ENCODE results near the gene VPS8. TPM values are rescaled to one million over a fixed set of nuclear protein-coding genes. Genes with fewer than 3 reads are reported as not detected.
"Not testable (repeated sequence)": the region's sequence is repeated elsewhere in the genome, so short reads cannot be mapped to it uniquely, and the experiment has no call there.

VPS8 gene
- total RNA-seq, 1 experiment from 2014 or later, result 33.8 TPM

DNA sequence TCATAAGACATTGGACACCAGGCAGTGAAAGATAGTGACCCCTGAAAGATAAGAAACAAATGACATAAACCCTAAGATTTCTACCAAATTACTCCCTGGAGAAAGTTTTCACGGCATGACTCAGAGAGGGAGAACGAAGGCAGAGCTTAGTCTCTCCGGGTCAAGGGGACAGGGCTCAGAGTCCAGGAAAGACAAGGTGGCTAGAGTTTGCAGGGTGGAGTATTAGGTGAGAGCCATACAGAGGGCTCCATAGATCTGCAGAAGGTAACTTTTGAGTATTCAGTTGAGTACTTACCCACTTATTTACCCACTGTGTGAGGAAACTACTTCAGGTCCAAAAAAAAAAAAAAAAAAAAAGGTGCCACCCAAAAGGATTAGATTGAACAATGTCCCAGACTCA lies 197.7 kb downstream of the VPS8 start:
- Mint-ChIP-seq H3K36me3 (ENCODE audit: insufficient read depth, unreplicated experiment) (peaks cover 11% of the 10 kb centered on the region), H3K4me3 (ENCODE audit: unreplicated experiment) (no peak overlapping the region), H3K4me1 (ENCODE audit: insufficient read depth, unreplicated experiment) (no peaks in the 10 kb centered on the region), H3K27me3 (ENCODE audit: insufficient read depth, unreplicated experiment) (no peaks in the 10 kb centered on the region), H3K9me3 (ENCODE audit: unreplicated experiment) (peaks cover 8% of the 10 kb centered on the region), H3K27ac (ENCODE audit: low read depth, unreplicated experiment) (no peak overlapping the region)
- no peak for DNase-seq (ENCODE audit: unreplicated experiment)
- ChIA-PET POLR2A (no interaction called here), CTCF (no interaction called here)
- BruUV-seq (replicated peaks), result no TSS peak
- intact Hi-C loops (cut with micrococcal nuclease), result no loop called here
- TF ChIP-seq, protein P1, sequence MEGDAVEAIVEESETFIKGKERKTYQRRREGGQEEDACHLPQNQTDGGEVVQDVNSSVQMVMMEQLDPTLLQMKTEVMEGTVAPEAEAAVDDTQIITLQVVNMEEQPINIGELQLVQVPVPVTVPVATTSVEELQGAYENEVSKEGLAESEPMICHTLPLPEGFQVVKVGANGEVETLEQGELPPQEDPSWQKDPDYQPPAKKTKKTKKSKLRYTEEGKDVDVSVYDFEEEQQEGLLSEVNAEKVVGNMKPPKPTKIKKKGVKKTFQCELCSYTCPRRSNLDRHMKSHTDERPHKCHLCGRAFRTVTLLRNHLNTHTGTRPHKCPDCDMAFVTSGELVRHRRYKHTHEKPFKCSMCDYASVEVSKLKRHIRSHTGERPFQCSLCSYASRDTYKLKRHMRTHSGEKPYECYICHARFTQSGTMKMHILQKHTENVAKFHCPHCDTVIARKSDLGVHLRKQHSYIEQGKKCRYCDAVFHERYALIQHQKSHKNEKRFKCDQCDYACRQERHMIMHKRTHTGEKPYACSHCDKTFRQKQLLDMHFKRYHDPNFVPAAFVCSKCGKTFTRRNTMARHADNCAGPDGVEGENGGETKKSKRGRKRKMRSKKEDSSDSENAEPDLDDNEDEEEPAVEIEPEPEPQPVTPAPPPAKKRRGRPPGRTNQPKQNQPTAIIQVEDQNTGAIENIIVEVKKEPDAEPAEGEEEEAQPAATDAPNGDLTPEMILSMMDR (IDR thresholded peaks at IDR 0.05; ENCODE audit: unreplicated experiment), result no peak

DNA sequence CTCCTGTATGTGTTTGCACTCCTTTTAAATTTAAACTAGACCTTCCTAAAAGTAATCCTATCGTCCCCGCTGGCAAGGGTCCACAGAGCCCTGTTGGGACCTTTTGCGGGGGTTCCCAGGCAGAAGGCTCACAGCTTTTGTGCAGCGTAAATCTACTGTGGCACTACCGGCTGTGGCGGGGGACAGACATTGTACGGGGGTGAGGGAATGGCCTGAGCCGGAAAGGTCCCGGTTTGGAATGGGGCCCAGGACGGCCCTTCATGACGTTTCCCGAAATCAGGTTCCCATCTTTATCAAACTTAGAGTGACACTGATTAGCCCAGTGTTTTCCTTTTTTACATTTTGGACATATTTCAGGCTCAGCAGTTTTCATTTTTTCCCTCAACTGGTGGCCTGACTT lies 205.6 kb downstream of the VPS8 start:
- H3K36me3 Mint-ChIP-seq (ENCODE audit: insufficient read depth, unreplicated experiment); POLR2A ChIA-PET; intact Hi-C loops (cut with micrococcal nuclease); CTCF ChIA-PET; H3K4me1 Mint-ChIP-seq (ENCODE audit: insufficient read depth, unreplicated experiment); H3K4me3 Mint-ChIP-seq (ENCODE audit: unreplicated experiment); H3K27ac Mint-ChIP-seq (ENCODE audit: low read depth, unreplicated experiment); BruUV-seq (replicated peaks); DNase-seq (ENCODE audit: unreplicated experiment); H3K27me3 Mint-ChIP-seq (ENCODE audit: insufficient read depth, unreplicated experiment); H3K9me3 Mint-ChIP-seq (ENCODE audit: unreplicated experiment): not testable (repeated sequence)

DNA sequence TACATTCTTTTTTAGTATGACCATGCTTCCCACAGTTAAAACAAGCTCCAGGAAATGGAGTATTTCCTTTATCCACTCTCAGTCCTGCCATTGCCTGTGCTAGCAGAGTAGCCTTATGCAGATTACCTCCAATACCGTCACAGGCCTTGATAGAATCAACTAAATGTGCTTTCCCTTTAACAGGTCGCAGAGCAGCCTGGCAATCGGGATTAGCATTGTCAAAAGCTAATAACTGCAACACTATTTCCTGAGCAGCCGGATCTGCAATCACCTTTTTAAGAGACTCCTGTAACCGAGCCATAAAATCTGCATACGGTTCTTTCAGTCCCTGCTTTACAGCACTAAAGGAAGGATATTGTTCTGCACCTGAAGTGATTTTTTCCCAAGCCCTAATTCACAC lies 206.0 kb downstream of the VPS8 start:
- DNase-seq (ENCODE audit: unreplicated experiment); intact Hi-C loops (cut with micrococcal nuclease); H3K27me3 Mint-ChIP-seq (ENCODE audit: insufficient read depth, unreplicated experiment); CTCF ChIA-PET; POLR2A ChIA-PET; H3K4me1 Mint-ChIP-seq (ENCODE audit: insufficient read depth, unreplicated experiment); BruUV-seq (replicated peaks); H3K4me3 Mint-ChIP-seq (ENCODE audit: unreplicated experiment); H3K9me3 Mint-ChIP-seq (ENCODE audit: unreplicated experiment); H3K27ac Mint-ChIP-seq (ENCODE audit: low read depth, unreplicated experiment); H3K36me3 Mint-ChIP-seq (ENCODE audit: insufficient read depth, unreplicated experiment): not testable (repeated sequence)

DNA sequence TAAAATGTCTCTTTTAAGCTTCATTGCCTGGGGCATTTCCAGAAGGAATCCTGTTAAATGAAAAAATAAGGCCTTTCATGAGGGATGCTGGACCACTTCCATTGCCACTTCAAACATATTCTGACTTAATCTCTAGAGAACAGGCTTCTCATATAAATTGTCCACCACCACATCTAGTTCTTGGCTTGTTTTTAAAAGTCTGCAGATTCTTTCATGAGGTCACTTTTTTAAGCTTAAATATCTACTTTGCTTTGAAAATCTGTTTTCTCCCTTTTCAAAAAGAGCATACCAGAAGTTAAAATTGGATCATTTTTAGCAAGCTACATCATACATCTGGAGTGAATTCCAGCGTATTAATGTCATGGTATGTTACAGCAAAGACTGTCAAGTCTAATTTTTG lies 209.3 kb downstream of the VPS8 start:
- ChIA-PET POLR2A (interaction anchor here (0.6 kb wide), 1 partner anchor 30 kb away, joined by 3 read pairs; no protein-coding TSS in a partner anchor), CTCF (no interaction called here)
- TF ChIP-seq, protein P1 (IDR thresholded peaks at IDR 0.05; ENCODE audit: unreplicated experiment), result no peak
- DNase-seq (ENCODE audit: unreplicated experiment), result no peak
- Mint-ChIP-seq H3K4me3 (ENCODE audit: unreplicated experiment) (no peak overlapping the region), H3K9me3 (ENCODE audit: unreplicated experiment) (no peaks in the 10 kb centered on the region), H3K36me3 (ENCODE audit: insufficient read depth, unreplicated experiment) (peaks cover 5% of the 10 kb centered on the region), H3K27ac (ENCODE audit: low read depth, unreplicated experiment) (no peak overlapping the region), H3K4me1 (ENCODE audit: insufficient read depth, unreplicated experiment) (no peaks in the 10 kb centered on the region), H3K27me3 (ENCODE audit: insufficient read depth, unreplicated experiment) (no peaks in the 10 kb centered on the region)
- intact Hi-C loops (cut with micrococcal nuclease), result no loop called here
- no TSS peak for BruUV-seq (replicated peaks)

DNA sequence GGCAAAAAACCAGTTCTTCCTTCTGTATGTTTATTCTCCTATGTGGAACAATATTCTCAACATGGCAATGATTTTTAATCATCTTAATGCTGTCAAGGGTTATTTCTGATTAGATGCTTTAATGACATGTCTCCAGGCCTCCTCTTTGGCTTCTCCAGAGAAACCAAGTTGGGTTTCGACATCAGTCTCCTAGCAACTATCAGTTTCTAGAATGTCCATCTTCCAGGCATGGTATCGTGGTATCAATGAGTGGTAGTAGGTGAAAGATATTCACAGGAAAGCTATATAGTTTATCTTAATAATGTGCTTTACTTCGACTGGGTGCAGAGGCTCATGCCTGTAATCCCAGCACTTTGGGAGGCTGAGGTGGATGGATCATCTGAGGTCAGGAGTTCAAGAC lies 212.4 kb downstream of the VPS8 start:
- H3K4me3 Mint-ChIP-seq (ENCODE audit: unreplicated experiment), result no peak overlapping the region
- DNase-seq (ENCODE audit: unreplicated experiment), result no peak
- POLR2A ChIA-PET, result interaction anchor here (0.9 kb wide), 1 partner anchor 16 kb away, joined by 3 read pairs; no protein-coding TSS in a partner anchor
- H3K9me3 Mint-ChIP-seq (ENCODE audit: unreplicated experiment), result no peaks in the 10 kb centered on the region
- TF ChIP-seq, protein P1 (IDR thresholded peaks at IDR 0.05; ENCODE audit: unreplicated experiment), result no peak
- intact Hi-C loops (cut with micrococcal nuclease), result no loop called here
- no TSS peak for BruUV-seq (replicated peaks)
- H3K4me1 Mint-ChIP-seq (ENCODE audit: insufficient read depth, unreplicated experiment), result no peaks in the 10 kb centered on the region
- CTCF ChIA-PET, result no interaction called here
- H3K36me3 Mint-ChIP-seq (ENCODE audit: insufficient read depth, unreplicated experiment), result peaks cover 9% of the 10 kb centered on the region
- H3K27me3 Mint-ChIP-seq (ENCODE audit: insufficient read depth, unreplicated experiment), result no peaks in the 10 kb centered on the region
- no peak overlapping the region for H3K27ac Mint-ChIP-seq (ENCODE audit: low read depth, unreplicated experiment)
